Neural progenitor cell (in vitro differentiated cells): ENCODE results near the gene PSMG4. TPM values are rescaled to one million over a fixed set of nuclear protein-coding genes. Genes with fewer than 3 reads are reported as not detected.

ENCODE experiments used
- DNase-seq: peaks from one replicate; pipeline ENCODE4 v3.0.0-alpha.2; 2016; ENCODE audit warnings: low spot score
- H2AFZ ChIP-seq: fragments of 200-600 bp; sonication (generic); replicated peaks from 2 replicates; pipeline ENCODE4 v1.6.1; 2016; ENCODE audit warnings: antibody characterized with exemption
- H3F3A ChIP-seq: fragments of 200-600 bp; sonication (generic); 2 replicates; pipeline ENCODE4 v1.6.1; 2016; ENCODE audit warnings: antibody characterized with exemption, low read depth
- H3K27ac ChIP-seq: fragments of 200-600 bp; sonication (generic); 2 replicates; pipeline ENCODE4 v1.5.1; 2016; ENCODE audit warnings: mild to moderate bottlenecking
- H3K27me3 ChIP-seq: fragments of 200-600 bp; sonication (generic); 2 replicates; pipeline ENCODE4 v1.6.1; 2016; ENCODE audit warnings: mild to moderate bottlenecking, moderate library complexity
- H3K36me3 ChIP-seq: fragments of 200-600 bp; sonication (generic); 2 replicates; pipeline ENCODE4 v1.5.1; 2016
- H3K4me1 ChIP-seq: fragments of 200-600 bp; sonication (generic); 2 replicates; pipeline ENCODE4 v1.6.1; 2016; ENCODE audit warnings: mixed run types
- H3K4me2 ChIP-seq: fragments of 200-600 bp; sonication (generic); 2 replicates; pipeline ENCODE4 v1.6.1; 2016
- H3K4me3 ChIP-seq: fragments of 200-600 bp; sonication (generic); 2 replicates; pipeline ENCODE4 v1.5.1; 2016
- H3K79me2 ChIP-seq: fragments of 200-600 bp; sonication (generic); 2 replicates; pipeline ENCODE4 v1.6.1; 2016; ENCODE audit warnings: low read depth
- H3K9ac ChIP-seq: fragments of 200-600 bp; sonication (generic); 2 replicates; pipeline ENCODE4 v1.6.1; 2016
- H3K9me3 ChIP-seq: fragments of 200-600 bp; sonication (generic); 2 replicates; pipeline ENCODE4 v1.5.1; 2016; ENCODE audit warnings: low read depth
- H4K20me1 ChIP-seq: fragments of 200-600 bp; sonication (generic); 2 replicates; pipeline ENCODE4 v1.6.1; 2016; ENCODE audit warnings: low read depth
- H3K27ac Mint-ChIP-seq: 3 replicates; pipeline ENCODE4 v1.8.0; 2021; ENCODE audit warnings: mixed read lengths
- H3K27me3 Mint-ChIP-seq: 2 replicates; pipeline ENCODE4 v1.8.0; 2022; ENCODE audit warnings: low read depth, mild to moderate bottlenecking, inconsistent platforms, moderate library complexity, mixed read lengths; ENCODE audit not compliant: insufficient read depth
- H3K36me3 Mint-ChIP-seq: 3 replicates; pipeline ENCODE4 v1.8.0; 2021; ENCODE audit warnings: mixed read lengths
- H3K4me1 Mint-ChIP-seq: 3 replicates; pipeline ENCODE4 v1.8.0; 2021; ENCODE audit warnings: mixed read lengths
- H3K4me3 Mint-ChIP-seq: 3 replicates; pipeline ENCODE4 v1.8.0; 2021; ENCODE audit warnings: mild to moderate bottlenecking, moderate library complexity, mixed read lengths
- H3K9me3 Mint-ChIP-seq: 3 replicates; pipeline ENCODE4 v1.8.0; 2020; ENCODE audit warnings: mixed read lengths
- CTCF ChIP-seq: fragments of 200-600 bp; sonication (generic); IDR thresholded peaks from 2 replicates; pipeline ENCODE4 v1.5.1; 2017; ENCODE audit warnings: antibody characterized with exemption, mild to moderate bottlenecking
- EZH2 ChIP-seq: fragments of 200-600 bp; sonication (generic); IDR thresholded peaks from 2 replicates; pipeline ENCODE4 v1.6.1; 2017; ENCODE audit warnings: antibody characterized with exemption, mild to moderate bottlenecking, moderate library complexity
- EZH2phosphoT487 ChIP-seq: fragments of 200-600 bp; sonication (generic); IDR thresholded peaks from 2 replicates; pipeline ENCODE4 v1.6.1; 2017; ENCODE audit warnings: antibody characterized with exemption
- total RNA-seq: library from RNA; depleted of rRNA; stranded (reverse); fragments of >200 nt; gene quantifications from 2 replicates; pipeline ENCODE4 v1.2.3, GENCODE V29; 2015; ENCODE audit warnings: low replicate concordance

Gene PSMG4
- total RNA-seq, 1 donor from 2014 or later = 15.2 TPM

GRCh38 chr6:3230900-3231246 is 27.9 kb upstream of the PSMG4 start:
- Mint-ChIP-seq H3K4me3 (peak overlapping the region; percentile 98), H3K27me3 (peaks cover 8% of the 10 kb centered on the region), H3K4me1 (peaks cover 49% of the 10 kb centered on the region), H3K9me3 (no peaks in the 10 kb centered on the region), H3K36me3 (peaks cover 6% of the 10 kb centered on the region), H3K27ac (peak overlapping the region; percentile 86)
- peaks cover 40% of the 10 kb centered on the region for H3K27me3 ChIP-seq
- no peaks in the 10 kb centered on the region for H3K36me3 ChIP-seq
- H3K27ac ChIP-seq = no peak overlapping the region
- no peak for TF ChIP-seq EZH2phosphoT487
- TF ChIP-seq CTCF = no peak
- no peak for TF ChIP-seq EZH2
- H3K79me2 ChIP-seq = peaks cover 16% of the 10 kb centered on the region
- H3K9me3 ChIP-seq = no peaks in the 10 kb centered on the region
- H3K4me1 ChIP-seq = peaks cover 28% of the 10 kb centered on the region
- H3K4me2 ChIP-seq = peak overlapping the region; percentile 87
- peaks cover 20% of the 10 kb centered on the region for H4K20me1 ChIP-seq
- H3K4me3 ChIP-seq = peak overlapping the region; percentile 95
- no peak overlapping the region for H3K9ac ChIP-seq
- H3F3A ChIP-seq = peaks cover 38% of the 10 kb centered on the region
- H2AFZ ChIP-seq = peak overlapping the region; percentile 69
- peak; percentile 90 for DNase-seq

- peak; percentile 92 for DNase-seq
- H3K79me2 ChIP-seq = peaks cover 11% of the 10 kb centered on the region
- H3K4me2 ChIP-seq = peak overlapping the region; percentile 87
- H2AFZ ChIP-seq = peak overlapping the region; percentile 69
- Mint-ChIP-seq H3K4me3 (peak overlapping the region; percentile 98), H3K4me1 (peaks cover 48% of the 10 kb centered on the region), H3K36me3 (peaks cover 5% of the 10 kb centered on the region), H3K9me3 (no peaks in the 10 kb centered on the region), H3K27ac (peak overlapping the region; percentile 86), H3K27me3 (peaks cover 6% of the 10 kb centered on the region)
- H3K9ac ChIP-seq = peak overlapping the region; percentile 1
- no peaks in the 10 kb centered on the region for H3K9me3 ChIP-seq
- peaks cover 38% of the 10 kb centered on the region for H3F3A ChIP-seq
- H3K4me3 ChIP-seq = peak overlapping the region; percentile 95
- peaks cover 14% of the 10 kb centered on the region for H4K20me1 ChIP-seq
- no peaks in the 10 kb centered on the region for H3K36me3 ChIP-seq
- H3K27me3 ChIP-seq = peaks cover 40% of the 10 kb centered on the region
- TF ChIP-seq EZH2phosphoT487 = peak; percentile 7
- no peak for TF ChIP-seq CTCF
- peak; percentile 19 for TF ChIP-seq EZH2
- no peak overlapping the region for H3K27ac ChIP-seq
- peaks cover 22% of the 10 kb centered on the region for H3K4me1 ChIP-seq
Observed at GRCh38 chr6:3231247-3232016, 27.3 kb upstream of the PSMG4 start.

- no peak overlapping the region for H3K27ac ChIP-seq
- H3K36me3 ChIP-seq = no peaks in the 10 kb centered on the region
- Mint-ChIP-seq H3K4me3 (peak overlapping the region; percentile 98), H3K27ac (peak overlapping the region; percentile 86), H3K36me3 (peaks cover 7% of the 10 kb centered on the region), H3K27me3 (peaks cover 6% of the 10 kb centered on the region), H3K9me3 (no peaks in the 10 kb centered on the region), H3K4me1 (peaks cover 49% of the 10 kb centered on the region)
- peaks cover 21% of the 10 kb centered on the region for H3K4me1 ChIP-seq
- peak; percentile 45 for DNase-seq
- peaks cover 2% of the 10 kb centered on the region for H3K79me2 ChIP-seq
- peaks cover 40% of the 10 kb centered on the region for H3K27me3 ChIP-seq
- H3K9ac ChIP-seq = no peak overlapping the region
- peaks cover 6% of the 10 kb centered on the region for H4K20me1 ChIP-seq
- no peaks in the 10 kb centered on the region for H3K9me3 ChIP-seq
- TF ChIP-seq EZH2 (peak; percentile 1), EZH2phosphoT487 (no peak)
- H3K4me3 ChIP-seq = peak overlapping the region; percentile 95
- peaks cover 38% of the 10 kb centered on the region for H3F3A ChIP-seq
- H3K4me2 ChIP-seq = peak overlapping the region; percentile 87
- H2AFZ ChIP-seq = peak overlapping the region; percentile 69
Observed at GRCh38 chr6:3232017-3232945, 26.5 kb upstream of the PSMG4 start.
